T-helper 2 cell treated with Interferon-gamma antibody and Interleukin-4, amounts not matched to agents 100 ng/mL and 5 ng/mL, for 36 hours (primary cell): ENCODE measurements around the gene GGCT. TPM values are rescaled to one million over a fixed set of nuclear protein-coding genes. Genes with fewer than 3 reads are reported as not detected.

Experiments
- intact Hi-C: fragments of 100-400 bp; cut with micrococcal nuclease; formaldehyde crosslinking; loops from one replicate; pipeline ENCODE4 v1.15.1; 2023
- total RNA-seq: library from RNA; stranded (reverse); gene quantifications from 2 replicates; pipeline ENCODE4 v1.2.3, GENCODE V29; 2022

Gene GGCT
- total RNA-seq, 1 donor from 2014 or later: 48.9 TPM

DNA sequence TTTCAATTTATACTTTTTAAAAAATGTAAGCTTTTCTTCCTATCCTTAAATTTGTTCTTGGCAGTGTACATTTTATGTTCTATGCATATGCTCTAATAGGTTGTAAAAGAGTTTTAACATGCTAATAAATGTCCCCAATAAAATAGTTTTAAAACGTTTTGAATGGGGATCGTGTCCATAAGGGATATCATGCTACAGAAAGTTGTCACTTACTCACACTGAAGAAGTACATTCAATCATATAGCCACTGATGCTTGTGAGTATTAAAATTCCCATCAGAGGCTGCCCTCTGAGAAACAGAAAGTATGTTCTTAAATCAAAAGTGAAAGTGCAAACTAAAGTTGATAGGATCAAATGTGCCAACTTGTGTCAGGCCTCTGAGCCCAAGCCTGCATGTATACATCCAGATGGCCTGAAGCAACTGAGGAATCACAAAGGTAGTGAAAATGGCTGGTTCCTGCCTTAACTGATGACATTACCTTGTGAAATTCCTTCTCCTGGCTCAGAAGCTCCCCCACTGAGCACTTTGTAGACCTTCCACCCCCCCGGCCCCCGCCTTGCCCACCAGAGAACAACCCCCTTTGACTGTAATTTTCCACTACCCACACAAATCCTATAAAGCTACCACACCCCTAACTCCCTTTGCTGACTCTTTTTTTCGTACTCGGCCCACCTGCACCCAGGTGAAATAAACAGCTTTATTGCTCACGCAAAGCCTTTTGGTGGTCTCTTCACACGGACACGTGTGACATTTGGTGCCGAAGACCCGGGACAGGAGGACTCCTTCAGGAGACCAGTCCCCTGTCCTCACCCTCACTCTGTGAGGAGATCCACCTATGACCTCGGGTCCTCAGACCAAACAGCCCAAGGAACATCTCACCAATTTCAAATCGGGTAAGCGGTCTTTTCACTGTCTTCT is 25.2 kb downstream of the GGCT start:
- intact Hi-C loops: loop anchor here (1.0 to 2.0 kb wide), 2 partner anchors 115 to 203 kb away; partner anchors contain the start of gene GARS1

DNA sequence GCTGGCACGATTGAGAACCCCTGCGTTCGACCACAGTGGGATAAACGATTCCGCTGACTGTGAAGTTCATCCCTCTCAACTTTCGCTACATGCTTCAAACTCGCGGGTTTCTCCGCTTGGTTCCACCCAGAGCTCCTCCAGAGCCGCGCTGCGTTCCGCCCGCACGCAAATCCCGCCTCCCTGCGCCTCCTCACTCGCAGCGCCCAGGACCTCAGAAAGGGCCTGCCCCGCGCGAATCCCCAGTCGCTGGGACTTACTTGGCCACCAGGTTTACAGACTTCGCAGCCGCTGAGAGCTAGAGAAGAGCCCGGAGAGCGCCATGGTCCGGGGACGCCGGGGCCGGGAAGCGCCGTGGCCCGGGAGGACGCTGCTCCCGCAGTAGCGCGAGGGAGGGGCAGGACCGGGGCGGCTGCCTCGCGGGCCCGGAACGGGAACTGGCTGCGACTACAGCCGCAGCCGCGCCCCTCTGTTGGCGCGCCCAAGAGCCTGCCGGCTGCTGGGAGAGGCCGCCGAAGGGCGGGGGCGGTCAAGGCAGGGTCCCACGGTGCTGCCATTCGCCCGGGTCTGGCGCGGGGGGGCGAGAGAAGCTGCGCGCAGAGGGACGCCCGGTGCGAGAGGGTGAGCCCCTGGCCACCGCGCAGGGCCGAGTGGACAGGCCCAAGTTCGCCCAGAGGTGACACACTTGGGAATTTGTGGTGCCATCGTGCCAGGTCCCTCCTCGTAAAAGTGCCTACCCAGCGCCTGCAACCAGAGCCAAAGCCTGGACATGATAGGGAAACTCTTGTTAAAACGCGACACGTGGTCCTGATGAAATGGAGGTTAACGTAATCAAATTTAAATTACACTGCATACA is 26.1 kb downstream of the GGCT start, which contains the start of gene NOD1:
TSS of gene NOD1 (minus strand) at position 436 of the 853 bp plus-strand sequence. CDS start 21,863 bp downstream, outside the sequence.
- intact Hi-C loops: loop anchor here (1.0 to 2.0 kb wide), 5 partner anchors 26 to 450 kb away; partner anchors contain the start of genes GARS1, GGCT, PLEKHA8 and ZNRF2

DNA sequence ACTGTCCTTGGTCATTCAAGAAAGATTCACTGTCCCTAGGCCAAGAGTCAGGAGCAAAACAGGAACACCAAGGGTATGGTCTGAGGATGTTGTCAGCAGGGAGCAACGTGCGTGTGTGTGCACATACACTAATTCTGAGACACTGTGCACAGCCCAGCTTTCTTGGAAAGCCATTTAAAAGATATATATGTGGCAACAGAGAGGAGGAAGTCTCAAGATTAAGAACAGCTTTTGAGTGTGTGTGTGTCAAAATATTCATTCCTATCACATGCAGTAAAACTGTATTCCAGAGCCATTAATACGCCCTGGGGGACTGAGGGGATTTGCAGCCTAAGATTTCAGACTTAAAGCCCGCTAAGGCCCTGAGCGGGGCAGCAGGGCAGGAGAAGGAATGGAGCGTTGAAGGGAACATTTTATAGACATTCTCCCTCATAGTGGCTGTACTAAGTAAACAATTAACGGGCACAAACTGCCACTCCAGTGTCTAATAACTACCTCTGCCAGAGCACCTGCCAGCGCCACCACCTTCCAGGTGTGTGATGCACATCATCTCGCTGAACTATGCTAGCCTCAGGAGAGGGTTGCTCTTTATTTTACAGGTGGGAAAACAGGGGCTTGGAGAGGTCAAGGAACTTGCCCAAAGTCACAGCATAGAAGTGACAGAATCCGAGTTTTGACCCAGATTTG is 28.0 kb downstream of the GGCT start:
- intact Hi-C loops: no loop called here

DNA sequence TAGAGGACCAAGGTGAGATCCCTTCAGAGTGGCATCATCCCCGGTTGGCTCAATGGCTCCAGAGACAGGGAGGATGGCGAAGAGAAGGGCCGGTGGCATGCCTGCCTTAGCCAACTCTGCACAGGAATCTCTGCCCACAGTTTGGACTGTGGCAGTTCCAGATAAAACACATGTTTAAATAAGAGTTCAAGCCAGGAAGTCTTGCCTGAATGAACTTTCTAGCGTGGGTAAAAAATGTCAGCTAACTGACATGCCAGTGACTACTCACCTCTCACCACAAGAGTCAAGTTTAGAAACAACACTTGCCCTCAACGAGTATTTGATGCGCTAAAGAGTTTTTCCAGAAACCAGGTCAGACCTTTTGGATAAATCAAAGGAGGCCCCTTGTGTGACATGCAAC is 29.0 kb downstream of the GGCT start:
- intact Hi-C loops: no loop called here

DNA sequence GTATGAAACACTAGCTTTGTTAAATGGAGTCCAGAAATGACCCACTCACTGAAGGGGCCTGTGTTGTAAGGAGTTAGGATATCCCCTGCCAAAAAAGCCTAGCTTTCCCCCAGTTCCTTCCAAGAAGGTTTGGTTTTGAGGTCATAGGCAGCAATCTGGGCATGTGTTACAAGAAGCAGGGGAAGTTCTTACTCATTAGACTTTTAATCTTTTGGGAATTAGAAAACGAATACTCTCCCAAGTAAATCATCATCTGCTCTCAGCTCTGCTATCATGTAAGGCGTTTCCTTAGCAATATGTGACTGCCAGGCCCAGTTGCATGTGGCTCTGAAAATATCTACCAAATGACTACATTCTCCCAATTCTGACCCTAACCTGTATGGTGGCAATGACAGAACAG is 29.7 kb downstream of the GGCT start:
- intact Hi-C loops: no loop called here

DNA sequence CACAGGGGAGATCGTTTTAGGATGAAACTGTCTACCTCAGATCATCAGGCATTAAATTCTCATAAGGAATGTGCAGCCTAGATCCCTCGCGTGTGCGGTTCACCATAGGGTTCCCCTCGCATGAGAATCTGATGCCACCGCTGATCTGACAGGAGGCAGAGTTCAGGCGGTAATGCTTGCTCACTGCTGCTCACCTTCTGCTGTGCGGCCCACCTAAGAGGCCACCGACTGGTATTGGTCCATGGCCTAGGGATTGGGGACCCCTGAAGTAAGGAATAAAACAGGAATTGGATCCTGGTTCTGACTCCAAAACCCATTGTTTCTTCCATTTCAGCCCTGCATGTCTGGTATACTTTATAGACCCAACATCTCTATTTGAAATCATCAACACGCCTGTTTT is 30.1 kb downstream of the GGCT start:
- intact Hi-C loops: no loop called here

DNA sequence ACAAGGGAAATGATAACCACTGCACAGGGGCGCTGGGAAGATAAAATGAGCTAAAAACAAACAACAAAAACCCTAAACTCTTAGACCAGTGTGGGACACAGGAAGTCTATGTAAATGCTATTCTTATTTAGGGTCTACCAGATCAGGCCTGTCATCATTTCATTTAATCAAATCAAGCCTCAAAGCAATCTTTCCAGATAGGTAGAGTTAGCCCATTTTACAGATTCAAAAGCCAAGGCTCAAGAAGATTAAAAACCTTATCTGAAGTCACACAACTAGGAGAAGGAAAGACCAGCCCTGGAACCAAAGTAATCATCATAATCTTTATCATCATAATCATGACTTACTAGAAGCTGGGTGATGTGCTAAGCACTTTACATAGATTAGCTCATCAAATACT is 30.7 kb downstream of the GGCT start:
- intact Hi-C loops: no loop called here

DNA sequence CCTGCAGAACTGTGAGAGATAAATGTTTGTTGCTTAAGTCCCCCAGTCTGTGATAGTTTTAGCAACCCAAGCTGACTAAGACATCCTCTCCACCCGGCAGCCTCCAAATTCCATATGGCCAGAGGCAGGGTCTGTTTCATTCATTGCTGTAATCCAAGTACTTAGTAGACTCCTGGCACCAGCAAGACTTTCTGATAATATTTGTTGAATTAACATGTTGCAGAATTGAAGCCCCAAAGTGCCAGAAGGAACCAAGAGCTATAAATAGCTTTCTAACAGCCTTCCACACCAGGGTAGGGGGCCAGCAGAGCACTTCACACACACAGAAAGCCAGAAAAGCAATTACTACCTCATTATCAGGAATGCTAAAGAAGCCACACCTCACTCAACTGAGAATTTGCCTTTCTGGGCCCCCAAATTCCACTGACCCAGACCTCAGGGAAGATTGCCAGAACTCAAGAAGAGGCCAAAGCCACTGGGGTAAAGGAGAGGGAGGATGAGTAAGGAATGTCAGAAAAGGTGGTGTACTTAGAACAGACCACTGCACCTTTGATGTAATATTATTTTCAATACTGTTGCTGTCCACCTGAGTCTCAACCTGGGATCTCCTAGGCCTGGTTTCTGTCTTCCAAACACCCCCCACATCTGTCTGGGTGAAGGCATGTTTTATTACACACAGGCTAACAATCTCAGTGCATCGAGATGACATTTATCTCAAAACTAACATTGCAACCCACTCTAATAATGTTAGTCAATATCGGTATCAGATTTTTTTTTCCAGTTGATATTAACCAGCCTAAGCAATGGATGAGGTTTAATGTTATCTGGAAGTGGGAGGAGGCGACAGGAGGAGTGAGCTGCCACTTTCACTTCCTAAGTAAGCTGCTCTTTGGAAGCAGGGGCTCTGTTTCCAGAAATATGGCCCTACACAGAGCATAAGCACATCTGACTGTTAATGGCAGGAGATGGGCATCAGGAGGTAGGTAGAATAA is 31.5 kb downstream of the GGCT start:
- intact Hi-C loops: no loop called here

DNA sequence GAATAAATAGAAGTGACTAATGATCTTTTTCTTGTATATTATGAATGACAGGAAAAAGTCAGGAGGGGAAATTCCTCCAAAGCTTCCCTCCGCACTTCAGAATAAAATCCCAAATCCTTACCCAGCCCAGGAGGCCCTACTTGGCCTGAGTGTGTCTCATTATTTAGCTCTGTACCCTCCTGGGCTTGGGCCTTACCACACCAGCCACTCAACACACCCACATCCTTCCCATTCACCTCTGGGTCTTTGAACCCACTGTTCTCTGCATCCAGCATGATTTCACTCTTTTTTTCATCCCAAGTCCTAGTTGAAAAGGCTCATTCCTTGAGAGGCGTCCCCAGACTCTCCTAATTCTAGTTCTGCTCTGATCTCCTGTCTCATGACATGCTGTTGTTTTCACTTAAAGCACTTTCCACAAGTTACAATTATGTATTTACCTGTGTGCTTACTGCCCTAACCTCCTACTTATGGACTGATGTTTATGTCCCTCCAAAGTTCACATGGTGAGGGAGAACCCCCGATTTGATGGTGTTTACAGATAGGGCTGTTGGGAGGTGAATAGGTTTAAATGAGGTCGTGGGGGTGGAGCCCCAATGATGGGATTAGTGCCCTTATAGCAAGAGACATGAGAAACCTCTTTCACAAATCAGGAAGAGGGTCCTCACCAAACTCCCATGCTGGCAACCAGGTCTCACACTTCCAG is 32.4 kb downstream of the GGCT start:
- intact Hi-C loops: no loop called here

DNA sequence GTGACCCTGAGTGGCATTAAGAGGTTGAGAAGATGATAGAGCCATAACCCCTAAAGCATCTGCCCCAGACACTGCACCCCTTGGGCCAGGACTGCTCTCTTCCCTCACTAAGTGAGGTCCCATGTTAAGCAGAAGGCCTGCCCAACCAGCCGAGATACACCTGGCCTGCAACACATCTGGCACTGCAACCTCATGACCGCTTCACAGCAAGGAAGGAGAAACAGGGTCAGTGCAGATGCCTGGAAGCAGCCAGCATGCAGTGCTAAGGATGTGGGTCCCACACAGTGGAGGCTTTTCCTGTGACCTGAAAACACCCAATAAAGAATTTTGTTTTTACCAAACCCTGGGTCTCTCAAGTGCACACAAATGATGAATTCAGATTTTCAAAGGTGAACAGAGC is 33.4 kb downstream of the GGCT start:
- intact Hi-C loops: no loop called here

DNA sequence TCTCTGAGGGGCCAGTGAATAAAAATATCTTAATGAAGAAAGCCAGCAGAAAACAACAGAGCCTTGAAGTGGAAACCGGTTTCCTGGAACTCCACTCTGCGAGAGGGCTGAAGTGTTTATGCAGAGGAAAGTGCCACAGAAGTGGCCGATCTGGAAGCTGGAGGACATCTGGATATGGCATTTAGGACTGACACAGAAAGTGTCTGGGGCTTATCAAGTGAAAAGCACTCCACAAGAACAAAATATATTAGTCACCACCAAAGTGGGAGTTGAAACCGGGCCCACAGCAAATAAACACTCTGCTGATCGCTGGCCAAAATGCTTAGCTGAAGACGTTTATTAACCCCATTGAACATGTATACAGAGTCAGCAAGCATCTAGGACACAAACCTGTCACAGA is 33.9 kb downstream of the GGCT start:
- intact Hi-C loops: no loop called here

DNA sequence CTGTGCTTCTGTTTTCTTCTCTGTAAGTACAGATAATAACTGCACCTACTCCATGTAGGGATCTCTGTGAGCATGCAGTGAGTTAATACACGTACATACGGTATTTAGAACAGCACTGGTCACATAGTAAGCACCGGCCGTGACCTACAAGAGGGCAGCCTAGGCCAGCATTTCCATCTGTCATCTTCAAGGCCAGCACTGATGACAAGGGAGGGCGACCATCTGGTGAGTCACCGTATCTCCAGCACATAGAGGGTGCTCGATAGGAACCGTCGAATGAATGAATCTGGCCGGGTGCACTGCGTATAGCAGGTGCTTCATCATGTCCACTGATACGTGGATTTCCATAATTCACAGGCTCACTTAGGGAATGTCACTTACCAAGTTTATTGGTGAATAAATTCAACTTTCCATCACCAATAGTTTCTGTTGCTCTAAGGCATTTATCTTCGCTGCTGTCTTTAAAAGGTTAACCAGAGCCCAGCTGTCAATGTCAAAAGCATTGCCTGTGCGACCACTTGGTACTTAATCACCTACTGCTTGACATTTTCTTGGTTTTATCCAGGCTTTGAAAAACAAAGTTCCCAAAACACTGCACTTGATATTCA is 34.4 kb downstream of the GGCT start:
- intact Hi-C loops: no loop called here

DNA sequence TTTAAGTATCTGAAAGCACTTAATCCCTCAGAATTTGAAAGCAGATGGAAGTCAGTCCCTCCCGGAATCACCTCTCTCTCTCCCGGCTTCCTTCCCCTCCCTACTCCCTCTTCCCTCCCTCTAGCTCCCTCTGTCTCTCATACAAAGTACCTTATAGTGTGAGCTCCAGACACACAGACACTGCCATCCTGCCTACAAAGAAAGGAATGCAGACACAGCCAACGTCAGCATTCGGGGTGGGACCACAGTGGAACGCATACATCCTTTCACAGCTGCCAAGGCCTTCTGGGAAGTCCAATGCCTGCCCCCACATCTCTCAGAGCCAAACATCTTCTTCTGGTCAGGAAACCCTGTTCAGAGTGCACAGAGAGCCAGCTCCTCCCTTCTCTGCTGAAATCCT is 35.3 kb downstream of the GGCT start:
- intact Hi-C loops: no loop called here

DNA sequence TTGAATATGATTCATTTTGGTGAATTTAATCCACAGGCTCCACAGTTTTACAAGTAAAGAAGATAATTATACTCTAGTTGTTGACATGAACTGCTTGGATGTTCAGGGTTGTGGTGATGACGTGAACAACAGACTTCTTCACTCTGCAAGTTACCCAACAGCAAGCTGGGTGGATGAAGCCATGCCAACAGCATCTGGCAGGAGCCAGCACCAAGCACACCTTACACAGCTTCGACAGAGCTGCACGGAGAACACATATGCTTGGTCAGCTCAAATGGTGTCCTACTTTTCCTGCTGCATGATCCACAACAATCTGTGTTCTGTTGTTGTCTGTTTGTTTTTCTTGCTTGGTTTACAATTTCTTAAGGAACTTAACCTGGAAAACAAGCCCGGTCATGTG is 35.8 kb downstream of the GGCT start:
- intact Hi-C loops: no loop called here

DNA sequence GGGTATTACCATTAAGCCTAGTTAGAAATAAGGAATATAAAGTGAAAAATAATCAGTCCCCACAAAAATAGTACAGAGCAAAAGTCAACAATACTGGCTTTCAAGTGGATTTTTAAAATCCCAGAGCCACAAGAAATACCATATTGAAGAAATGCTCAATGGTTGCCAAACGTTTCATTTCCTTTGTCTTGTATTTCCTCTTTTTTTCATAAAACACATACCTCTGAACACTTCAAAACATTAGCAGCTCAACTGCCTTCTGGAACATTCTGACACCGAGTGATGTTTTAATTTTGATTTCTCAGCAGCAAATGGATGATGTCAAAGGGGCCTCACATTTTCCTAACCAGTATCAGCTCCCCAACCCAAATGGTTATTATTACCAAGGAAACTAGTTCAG is 36.6 kb downstream of the GGCT start:
- intact Hi-C loops: no loop called here

DNA sequence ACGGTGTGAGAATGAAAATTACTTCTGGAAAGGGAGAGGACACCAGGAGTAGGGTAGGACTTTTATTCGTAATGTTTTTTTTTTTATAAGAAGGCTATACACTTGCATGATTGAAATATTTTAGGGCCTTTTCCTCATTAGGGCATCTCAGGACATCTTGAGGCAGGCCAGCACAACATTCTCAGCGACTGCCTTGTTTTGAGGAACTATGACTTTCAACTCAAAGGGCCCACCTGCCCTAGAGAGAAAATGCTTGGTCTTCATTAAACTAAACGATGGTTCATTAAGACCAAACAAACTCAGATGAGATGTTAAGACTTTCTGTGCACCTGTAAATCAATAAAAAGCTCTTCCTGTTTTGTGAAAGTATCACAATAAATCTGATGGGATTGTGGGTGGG is 37.4 kb downstream of the GGCT start:
- intact Hi-C loops: no loop called here

DNA sequence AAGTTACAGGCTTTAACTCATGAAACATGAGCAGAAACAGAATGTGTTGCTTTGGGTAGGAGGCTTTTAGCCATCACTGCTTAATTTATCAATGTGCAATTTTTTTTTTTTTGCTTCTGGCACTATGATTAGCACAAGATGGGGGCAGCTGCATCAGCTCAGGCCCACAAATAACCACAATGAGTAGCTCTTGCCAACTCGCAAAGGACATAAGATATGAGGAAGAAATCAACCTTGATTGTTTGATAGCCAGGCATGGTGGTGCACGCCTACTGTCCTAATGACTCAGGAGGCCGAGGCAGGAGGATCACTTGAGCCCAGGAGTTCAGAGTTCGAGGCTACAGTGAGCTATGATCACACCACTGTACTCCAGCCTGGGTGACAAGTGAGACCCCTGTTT is 38.4 kb downstream of the GGCT start:
- intact Hi-C loops: no loop called here

DNA sequence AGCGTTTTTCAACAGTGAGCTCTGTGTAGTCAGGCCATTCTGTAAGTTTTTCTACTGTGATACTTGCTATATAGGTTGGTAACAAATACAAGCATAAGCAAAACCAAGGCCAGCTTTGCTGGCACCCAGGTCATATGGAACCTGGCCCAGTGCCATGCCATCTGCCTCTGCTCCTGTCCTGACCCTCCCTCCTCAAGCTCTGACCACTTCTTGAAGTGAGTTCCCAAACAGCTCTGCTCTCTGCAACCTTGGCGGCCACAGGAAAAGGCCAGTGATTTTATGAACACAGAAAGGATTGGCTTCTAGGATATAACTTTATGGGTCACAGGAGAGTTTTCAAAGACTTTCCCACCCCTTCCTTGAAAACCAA is 38.8 kb downstream of the GGCT start:
- intact Hi-C loops: no loop called here
